A549 treated with DMSO at 1 μM for 4 hours (cell line): ENCODE data around the gene TUBB4A. TPM values are rescaled to one million over a fixed set of nuclear protein-coding genes. Genes with fewer than 3 reads are reported as not detected.

Experiments used
- total RNA-seq: library from RNA; stranded (reverse); fragments of 200-300 nt; extraction: Qiagen RNA extraction; gene quantifications from 5 replicates; pipeline ENCODE4 v1.2.3, GENCODE V29; 2022; ENCODE audit warnings: low read depth

The TUBB4A gene
- 5.2 to 6.6 TPM (median 5.9 TPM) in 5 replicates for total RNA-seq

GRCh38 chr19:6501740-6502648 is at the start of gene TUBB4A:
TSS of gene TUBB4A (minus strand) at chr19:6502309. CDS start at chr19:6502212, 97 bp downstream.

GRCh38 chr19:6530386-6531162 is 28.5 kb upstream of the TUBB4A start, which contains the start of gene TNFSF9:
TSS of gene TNFSF9 (plus strand) at chr19:6531026. CDS start at chr19:6531037, 11 bp downstream.

GRCh38 chr19:6481541-6482342 is 20.4 kb downstream of the TUBB4A start, which contains the start of gene DENND1C:
TSS of gene DENND1C (minus strand) at chr19:6481787. CDS start at chr19:6481695, 92 bp downstream.

GRCh38 chr19:6464070-6464873 is 37.8 kb downstream of the TUBB4A start, which contains the start of gene CRB3:
TSS of gene CRB3 (plus strand) at chr19:6464271. CDS start at chr19:6464702, 431 bp downstream.

GRCh38 chr19:6459262-6460098 is 42.6 kb downstream of the TUBB4A start, which contains the start of gene SLC25A23:
TSS of gene SLC25A23 (minus strand) at chr19:6459792. CDS start at chr19:6459628, 164 bp downstream.

Other genes with a start within 250 kb of the TUBB4A start
- 12.7 to 25.2 TPM (median 21.3 TPM) in 5 replicates for gene MLLT1, start 222.3 kb downstream of the TUBB4A start, total RNA-seq
- not detected in 5 replicates for gene ACER1, start 168.7 kb downstream of the TUBB4A start, total RNA-seq
- gene CLPP, start 140.8 kb downstream of the TUBB4A start, total RNA-seq: 47.8 to 73.0 TPM (median 66.4 TPM) in 5 replicates
- 19.7 to 34.9 TPM (median 32.6 TPM) in 5 replicates for gene ALKBH7, start 129.5 kb downstream of the TUBB4A start, total RNA-seq
- 0.41 to 1.1 TPM (median 0.88 TPM) in 5 replicates for gene PSPN, start 126.4 kb downstream of the TUBB4A start, total RNA-seq
- gene GTF2F1, start 109.1 kb downstream of the TUBB4A start, total RNA-seq: 55.2 to 62.8 TPM (median 60.7 TPM) in 5 replicates
- gene KHSRP, start 77.5 kb downstream of the TUBB4A start, total RNA-seq: 204 to 240 TPM (median 217 TPM) in 5 replicates
- gene SLC25A41, start 68.5 kb downstream of the TUBB4A start, total RNA-seq: 0.13 to 0.20 TPM (median 0.16 TPM) in 4 of 5 replicates, not detected in the other
- 15.8 to 20.7 TPM (median 18.4 TPM) in 5 replicates for gene SLC25A23, start 42.5 kb downstream of the TUBB4A start, total RNA-seq
- gene CRB3, start 38.0 kb downstream of the TUBB4A start, total RNA-seq: 3.0 to 6.0 TPM (median 4.7 TPM) in 5 replicates
- gene DENND1C, start 20.5 kb downstream of the TUBB4A start, total RNA-seq: 0.16 to 0.56 TPM (median 0.24 TPM) in 5 replicates
- gene TNFSF9, start 28.7 kb upstream of the TUBB4A start, total RNA-seq: 5.4 to 8.2 TPM (median 6.7 TPM) in 5 replicates
- gene CD70, start 88.8 kb upstream of the TUBB4A start, total RNA-seq: 15.5 to 26.2 TPM (median 23.1 TPM) in 5 replicates
- gene TNFSF14, start 167.9 kb upstream of the TUBB4A start, total RNA-seq: 0.05 to 0.09 TPM (median 0.08 TPM) in 4 of 5 replicates, not detected in the other
- 39.0 to 46.5 TPM (median 41.8 TPM) in 5 replicates for gene C3, start 218.3 kb upstream of the TUBB4A start, total RNA-seq
- 31.9 to 42.4 TPM (median 41.7 TPM) in 5 replicates for gene GPR108, start 235.3 kb upstream of the TUBB4A start, total RNA-seq
- 52.3 to 61.0 TPM (median 57.6 TPM) in 5 replicates for gene TRIP10, start 237.4 kb upstream of the TUBB4A start, total RNA-seq